ENCODE measurements around the gene KRTAP10-3.

DNA sequence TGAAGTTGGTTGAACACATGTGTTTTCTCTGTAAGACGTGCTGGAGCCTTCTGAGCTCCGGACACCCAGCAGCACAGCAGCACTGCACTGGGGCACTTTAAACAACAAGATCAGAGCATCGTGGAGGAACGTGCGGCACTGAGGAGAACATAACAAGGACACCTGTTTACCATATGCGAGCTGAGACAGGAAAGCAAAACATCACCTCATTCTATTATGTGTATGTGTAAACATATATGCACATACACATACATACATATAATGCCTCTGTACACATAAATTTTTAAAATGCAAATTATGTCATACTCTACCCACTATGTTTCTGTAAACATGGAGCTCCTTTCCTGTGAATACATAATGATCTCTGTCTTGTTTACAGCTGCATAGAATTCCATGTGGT is 36.9 kb upstream of the KRTAP10-3 start:
- TF ChIP-seq, protein P1, sequence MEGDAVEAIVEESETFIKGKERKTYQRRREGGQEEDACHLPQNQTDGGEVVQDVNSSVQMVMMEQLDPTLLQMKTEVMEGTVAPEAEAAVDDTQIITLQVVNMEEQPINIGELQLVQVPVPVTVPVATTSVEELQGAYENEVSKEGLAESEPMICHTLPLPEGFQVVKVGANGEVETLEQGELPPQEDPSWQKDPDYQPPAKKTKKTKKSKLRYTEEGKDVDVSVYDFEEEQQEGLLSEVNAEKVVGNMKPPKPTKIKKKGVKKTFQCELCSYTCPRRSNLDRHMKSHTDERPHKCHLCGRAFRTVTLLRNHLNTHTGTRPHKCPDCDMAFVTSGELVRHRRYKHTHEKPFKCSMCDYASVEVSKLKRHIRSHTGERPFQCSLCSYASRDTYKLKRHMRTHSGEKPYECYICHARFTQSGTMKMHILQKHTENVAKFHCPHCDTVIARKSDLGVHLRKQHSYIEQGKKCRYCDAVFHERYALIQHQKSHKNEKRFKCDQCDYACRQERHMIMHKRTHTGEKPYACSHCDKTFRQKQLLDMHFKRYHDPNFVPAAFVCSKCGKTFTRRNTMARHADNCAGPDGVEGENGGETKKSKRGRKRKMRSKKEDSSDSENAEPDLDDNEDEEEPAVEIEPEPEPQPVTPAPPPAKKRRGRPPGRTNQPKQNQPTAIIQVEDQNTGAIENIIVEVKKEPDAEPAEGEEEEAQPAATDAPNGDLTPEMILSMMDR (IDR thresholded peaks at IDR 0.05 in 4 of 5, conservative IDR thresholded peaks at IDR 0.05 in 1 of 5), result no peak
- TF ChIP-seq POLR2A (IDR thresholded peaks at IDR 0.05), result no peak

All from gastrocnemius medialis (tissue), 4 donors.